Astrocyte (in vitro differentiated cells and primary cell): Measurements from ENCODE around the gene SVOPL.

Experiments used
- CTCF ChIP-seq: IDR thresholded peaks from 2 replicates; pipeline ENCODE4 v1.5.1; 2011; ENCODE audit warnings: low read depth, mild to moderate bottlenecking, inconsistent platforms, low read length, moderate library complexity; ENCODE audit not compliant: insufficient read depth
- EZH2 ChIP-seq: IDR thresholded peaks from 2 replicates; pipeline ENCODE4 v1.6.1; 2012; ENCODE audit warnings: mild to moderate bottlenecking, low read length, inconsistent platforms; ENCODE audit not compliant: insufficient read depth

- TF ChIP-seq EZH2 (no peak), CTCF (no peak)
Measured at GRCh38 chr7:138584283-138584682, 116.9 kb downstream of the SVOPL start.
